ENCODE measurements around the gene TAX1BP3.

GRCh38 chr17:3621146-3621720 lies 47.1 kb downstream of the TAX1BP3 start:
- TF ChIP-seq CTCF (IDR thresholded peaks at IDR 0.05; ENCODE audit: low read depth, low read length) (no peak), POLR2A (IDR thresholded peaks at IDR 0.05; ENCODE audit: extremely low read depth, insufficient read length) (no peak)

Data from NB4 (cell line).